ENCODE measurements around the gene BCL2.

- TF ChIP-seq GATA3 (IDR thresholded peaks at IDR 0.05; ENCODE audit: low read depth, low read length), result no peak
- TF ChIP-seq GATA2 (IDR thresholded peaks at IDR 0.05; ENCODE audit: low read depth, low read length), result no peak
These were observed 1.4 kb upstream of the BCL2 start for GRCh38 chr18:63320975-63321265.
